Measurements from ENCODE around the gene ADARB2.
"Not testable (repeated sequence)": the region's sequence is repeated elsewhere in the genome, so short reads cannot be mapped to it uniquely, and the experiment has no call there.

ADARB2 gene

DNA sequence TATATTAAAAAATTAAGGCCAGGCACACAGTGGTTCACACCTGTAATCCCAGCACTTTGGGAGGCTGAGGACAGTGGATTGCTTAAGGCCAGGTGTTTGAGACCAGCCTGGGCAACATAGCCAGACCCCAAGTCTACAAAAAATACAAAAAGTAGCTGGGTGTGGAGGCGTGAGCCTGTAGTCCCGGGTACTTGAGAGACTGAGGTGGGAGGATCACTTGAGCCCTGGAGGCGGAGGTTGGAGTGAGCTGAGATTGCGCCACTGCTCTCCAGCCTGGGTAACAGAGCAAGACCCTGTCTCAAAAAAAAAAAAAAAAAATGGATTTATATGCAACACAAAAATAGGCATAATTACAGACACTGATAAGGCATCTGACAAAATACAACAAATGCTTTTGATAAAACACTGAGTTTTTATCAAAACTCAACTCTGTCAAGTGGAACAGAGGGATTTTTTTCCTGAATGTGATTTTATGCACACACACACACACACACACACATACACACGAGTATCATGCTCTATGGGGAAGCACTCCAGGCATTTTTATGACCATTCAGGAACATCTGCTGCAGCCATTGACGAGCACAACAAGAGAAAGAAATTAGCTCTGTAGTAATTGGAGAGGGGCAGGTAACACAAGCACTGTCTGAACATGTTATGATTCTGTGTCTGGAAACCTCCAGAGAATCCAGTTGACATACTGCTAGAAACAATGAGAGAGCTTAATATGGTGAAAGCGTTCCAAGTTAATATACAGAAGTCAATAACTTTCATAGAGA lies 488.0 kb downstream of the ADARB2 start:
- peaks cover 39% of the 10 kb centered on the region for H3K27me3 ChIP-seq
- H3K9me3 ChIP-seq: no peaks in the 10 kb centered on the region
- peaks cover 9% of the 10 kb centered on the region for H3K4me1 ChIP-seq
- no peak overlapping the region for H3K9ac ChIP-seq
- no peaks in the 10 kb centered on the region for H3K36me3 ChIP-seq
- H4K20me1 ChIP-seq: 0 out of 2 replicates have a peak, but pooled peaks cover 6% of the 10 kb centered on the region
- no peak overlapping the region for H3K4me3 ChIP-seq
- no peak for TF ChIP-seq Cebpa-rat (IDR thresholded peaks at IDR 0.05)
- H3K4me2 ChIP-seq: no peak overlapping the region
- no peak overlapping the region for H3K27ac ChIP-seq

DNA sequence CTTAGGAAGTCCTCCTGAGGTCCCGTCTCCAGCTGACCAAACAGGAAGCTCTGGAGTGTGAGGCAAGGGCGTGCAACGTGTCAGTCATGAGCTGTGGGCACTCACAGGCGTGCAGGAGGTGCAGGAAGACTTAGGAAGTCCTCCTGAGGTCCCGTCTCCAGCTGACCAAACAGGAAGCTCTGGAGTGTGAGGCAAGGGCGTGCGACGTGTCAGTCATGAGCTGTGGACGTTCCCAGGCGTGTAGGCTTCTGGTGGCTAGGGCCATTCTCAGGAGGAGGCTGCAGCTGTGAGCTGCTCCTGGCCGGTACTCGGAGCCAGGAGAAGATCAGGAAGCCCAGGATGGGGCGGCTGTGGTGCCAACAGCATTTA lies 489.1 kb downstream of the ADARB2 start:
- not testable (repeated sequence) for H3K9ac ChIP-seq, H3K9me3 ChIP-seq, H3K27ac ChIP-seq, H3K4me3 ChIP-seq, H4K20me1 ChIP-seq, H3K4me1 ChIP-seq, H3K36me3 ChIP-seq, H3K4me2 ChIP-seq
- peaks cover 28% of the 10 kb centered on the region for H3K27me3 ChIP-seq

DNA sequence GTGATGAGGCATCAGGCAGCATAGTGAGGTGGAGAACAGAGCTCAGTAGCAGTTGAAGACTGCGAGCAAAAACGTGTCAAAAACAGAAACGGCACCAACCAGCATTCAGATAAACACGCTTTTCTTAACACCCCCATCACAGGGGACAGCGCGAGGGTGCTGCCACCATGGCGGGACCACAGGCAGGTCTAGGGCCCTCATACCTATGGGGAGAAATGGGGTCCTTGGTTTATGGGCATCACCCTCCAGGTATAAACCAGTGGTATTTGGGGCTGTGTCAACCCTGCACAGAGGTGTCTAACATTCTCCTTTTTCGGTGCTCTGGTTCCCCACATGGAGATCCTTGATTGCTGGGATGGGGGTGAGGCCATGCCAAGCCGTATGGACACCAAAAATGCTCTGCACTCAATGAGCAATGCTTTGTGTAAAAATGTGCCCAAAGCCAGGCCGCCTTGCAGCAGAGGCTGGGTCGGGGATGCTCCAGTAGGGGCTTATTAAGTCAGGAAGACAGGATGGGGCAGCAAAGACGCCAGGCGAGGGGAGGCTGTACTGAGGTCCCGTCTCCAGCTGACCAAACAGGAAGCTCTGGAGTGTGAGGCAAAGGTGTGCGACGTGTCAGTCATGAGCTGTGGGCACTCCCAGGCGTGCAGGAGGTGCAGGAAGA lies 489.6 kb downstream of the ADARB2 start:
- peaks cover 27% of the 10 kb centered on the region for H3K27me3 ChIP-seq
- H3K36me3 ChIP-seq: no peaks in the 10 kb centered on the region
- H3K4me2 ChIP-seq: no peak overlapping the region
- H4K20me1 ChIP-seq: no peaks in the 10 kb centered on the region
- no peak for TF ChIP-seq Cebpa-rat (IDR thresholded peaks at IDR 0.05)
- H3K4me3 ChIP-seq: no peak overlapping the region
- no peak overlapping the region for H3K27ac ChIP-seq
- H3K4me1 ChIP-seq: peaks cover 12% of the 10 kb centered on the region
- no peaks in the 10 kb centered on the region for H3K9me3 ChIP-seq
- no peak overlapping the region for H3K9ac ChIP-seq

DNA sequence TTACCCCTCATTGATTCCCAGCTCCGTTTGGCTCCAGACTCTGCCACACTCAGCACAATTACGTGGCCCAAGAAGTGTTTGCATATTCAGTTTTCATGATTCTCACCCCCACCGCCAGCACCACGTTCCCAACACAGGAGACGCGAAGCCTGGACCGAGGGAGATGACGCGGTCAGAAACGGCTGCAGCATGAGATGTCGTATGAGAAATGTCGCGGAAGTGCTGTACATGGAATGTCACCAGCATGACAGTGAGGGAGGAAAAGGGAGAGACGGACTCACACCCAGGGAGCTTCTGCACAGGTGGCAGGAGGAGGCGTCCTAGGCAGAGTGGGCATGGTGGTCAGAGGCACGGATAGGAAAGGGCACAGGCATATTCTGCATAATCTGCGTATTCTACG lies 492.8 kb downstream of the ADARB2 start:
- no peak overlapping the region for H3K9ac ChIP-seq
- no peak overlapping the region for H3K4me3 ChIP-seq
- H3K36me3 ChIP-seq: no peaks in the 10 kb centered on the region
- H3K27me3 ChIP-seq: peaks cover 24% of the 10 kb centered on the region
- no peaks in the 10 kb centered on the region for H3K9me3 ChIP-seq
- 0 out of 2 replicates have a peak, but pooled peaks cover 12% of the 10 kb centered on the region for H4K20me1 ChIP-seq
- H3K4me1 ChIP-seq: peaks cover 39% of the 10 kb centered on the region
- H3K27ac ChIP-seq: no peak overlapping the region
- no peak overlapping the region for H3K4me2 ChIP-seq
- TF ChIP-seq Cebpa-rat (IDR thresholded peaks at IDR 0.05): no peak

DNA sequence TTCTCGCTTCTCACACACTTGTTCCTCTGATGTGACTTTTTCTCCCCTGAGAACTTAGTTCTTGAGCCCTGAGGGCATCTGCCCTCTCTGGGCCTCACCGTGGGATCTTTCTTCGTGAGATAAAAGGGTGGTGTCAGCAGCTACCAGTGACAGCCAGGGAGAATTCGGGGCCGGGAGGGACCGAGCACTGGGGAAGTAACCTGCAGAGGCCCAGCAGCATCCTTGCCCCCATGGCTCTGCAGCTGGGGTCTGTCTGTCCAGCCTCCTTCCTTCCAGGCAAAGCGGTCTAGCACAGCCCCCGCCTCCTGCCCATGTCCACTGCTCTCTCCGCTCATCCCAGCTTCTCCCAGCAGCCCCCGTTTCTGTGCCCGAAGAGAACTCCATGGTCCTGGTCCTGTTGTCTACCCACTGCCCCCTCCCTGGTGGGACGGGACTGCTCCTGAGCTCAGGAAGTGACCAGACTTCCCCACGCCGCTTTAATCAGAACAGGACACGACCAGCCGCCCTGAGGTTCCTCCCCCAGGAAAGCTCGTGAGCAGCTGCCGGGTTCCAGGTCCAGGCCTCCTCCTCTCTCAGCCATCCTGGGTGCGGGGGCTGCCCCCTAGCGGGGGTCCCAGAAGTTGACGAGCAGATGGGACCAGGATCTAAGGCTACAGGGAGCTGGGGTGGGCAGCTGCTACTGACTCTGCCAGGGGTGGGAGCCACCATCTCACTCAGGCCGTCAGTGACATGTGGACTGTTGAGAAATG lies 493.7 kb downstream of the ADARB2 start:
- TF ChIP-seq Cebpa-rat (IDR thresholded peaks at IDR 0.05): no peak
- Histone ChIP-seq H3K4me2 (peak overlapping the region; percentile 84), H3K4me1 (peaks cover 39% of the 10 kb centered on the region), H3K27me3 (peaks cover 28% of the 10 kb centered on the region), H3K36me3 (no peaks in the 10 kb centered on the region), H3K9me3 (no peaks in the 10 kb centered on the region), H3K27ac (no peak overlapping the region), H3K9ac (no peak overlapping the region), H3K4me3 (no peak overlapping the region), H4K20me1 (0 out of 2 replicates have a peak, but pooled peaks cover 12% of the 10 kb centered on the region)

DNA sequence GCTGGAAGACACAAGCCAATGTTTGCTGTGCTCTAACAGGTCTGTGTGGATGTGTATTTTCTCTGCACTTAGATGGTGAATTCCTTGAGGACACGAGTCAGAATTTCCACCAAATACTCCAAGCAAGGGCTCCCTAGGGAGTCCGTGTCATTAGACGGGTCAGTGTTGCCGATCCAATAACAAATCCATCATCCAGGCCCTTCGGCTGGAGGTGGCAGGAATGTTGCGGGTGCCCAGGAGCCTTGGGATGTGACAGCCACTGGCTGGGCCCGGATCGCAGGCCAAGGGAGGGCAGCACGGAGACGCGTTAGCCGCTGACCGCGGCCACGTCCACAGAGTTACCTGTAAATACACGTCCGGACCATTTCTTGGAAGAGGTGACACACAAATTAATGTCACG lies 494.4 kb downstream of the ADARB2 start:
- Histone ChIP-seq H3K4me1 (peaks cover 39% of the 10 kb centered on the region), H3K4me3 (no peak overlapping the region), H3K9me3 (no peaks in the 10 kb centered on the region), H3K9ac (no peak overlapping the region), H3K27me3 (peaks cover 24% of the 10 kb centered on the region; the same call in 1 of the 2 replicates), H3K4me2 (peak overlapping the region; percentile 84), H3K27ac (no peak overlapping the region), H3K36me3 (no peaks in the 10 kb centered on the region), H4K20me1 (0 out of 2 replicates have a peak, but pooled peaks cover 12% of the 10 kb centered on the region)
- no peak for TF ChIP-seq Cebpa-rat (IDR thresholded peaks at IDR 0.05)

DNA sequence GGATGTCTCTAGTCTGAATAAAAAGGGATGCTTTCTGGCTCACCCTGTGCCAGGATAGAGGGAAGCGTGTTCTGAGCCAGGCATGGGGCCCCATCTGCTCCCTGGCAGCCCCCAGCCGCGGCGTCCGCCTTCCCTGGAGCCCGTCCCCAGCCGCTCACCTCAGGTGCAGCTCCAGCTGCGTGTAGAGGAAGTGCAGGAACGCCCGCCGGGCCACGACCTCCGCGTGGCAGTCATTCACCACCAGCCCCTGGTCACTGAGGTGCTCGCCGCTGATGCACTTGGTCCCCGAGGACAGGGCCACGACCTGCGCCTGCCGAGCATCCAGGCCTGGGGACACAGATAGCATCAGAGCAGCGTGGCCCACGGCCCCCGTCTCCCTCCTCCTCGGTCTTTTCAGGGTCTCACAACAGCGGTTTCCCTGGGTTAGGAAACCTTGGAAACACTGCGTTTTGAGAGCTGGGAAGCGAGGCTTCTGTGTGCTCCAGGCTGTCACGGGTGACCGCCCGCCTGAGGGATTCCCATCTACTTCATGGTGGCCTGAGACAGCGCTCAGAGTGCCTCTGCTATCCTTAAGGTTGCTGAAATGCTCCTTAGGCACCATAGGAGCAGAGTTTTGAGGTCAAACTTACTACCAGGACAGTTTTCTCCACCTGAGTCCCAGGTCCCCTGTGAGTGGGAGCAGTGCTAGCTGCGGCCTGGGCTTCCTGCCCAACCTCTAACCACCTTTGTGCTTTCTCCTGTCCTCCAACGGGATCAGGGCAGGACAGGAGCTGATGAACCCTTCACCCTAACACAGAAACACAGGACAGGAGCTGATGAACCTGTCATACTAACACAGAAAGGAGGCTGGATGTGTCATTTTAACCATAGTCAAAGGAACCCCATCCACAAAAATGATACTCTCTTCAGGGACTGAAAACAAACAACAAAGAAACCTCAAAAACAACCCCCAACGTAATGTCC lies 495.1 kb downstream of the ADARB2 start:
- H3K9ac ChIP-seq: no peak overlapping the region
- H3K4me2 ChIP-seq: peak overlapping the region; percentile 84

DNA sequence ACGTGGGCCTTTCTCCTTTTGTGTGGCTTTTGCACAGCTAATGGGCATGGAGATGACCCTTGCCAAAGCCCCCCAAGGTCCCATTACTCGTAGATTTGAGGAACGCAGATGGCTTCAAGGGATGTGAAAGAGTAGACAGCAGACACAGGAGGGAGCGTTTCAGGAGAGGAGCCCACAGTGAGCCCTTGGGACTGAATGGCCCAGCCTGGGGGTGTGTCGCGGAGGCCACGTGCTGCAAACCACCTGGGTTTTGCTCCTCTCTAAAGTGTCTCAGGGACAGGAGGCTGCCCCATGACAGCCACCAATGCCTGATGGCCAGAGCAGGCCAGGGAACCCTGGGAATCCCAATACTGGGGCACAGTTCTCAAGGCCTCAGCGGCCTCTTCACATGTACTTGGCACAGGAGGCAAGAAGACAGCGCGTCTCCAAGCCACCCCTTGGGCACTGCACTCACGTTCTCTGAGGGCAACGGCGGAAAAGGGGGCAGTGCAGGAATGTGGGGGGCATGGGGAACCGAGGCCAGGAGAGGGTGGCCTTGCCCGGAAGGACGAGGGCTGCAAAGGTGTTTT lies 495.9 kb downstream of the ADARB2 start:
- Histone ChIP-seq H3K27ac (no peak overlapping the region), H3K36me3 (no peaks in the 10 kb centered on the region), H3K9me3 (no peaks in the 10 kb centered on the region), H3K9ac (no peak overlapping the region), H3K27me3 (peaks cover 29% of the 10 kb centered on the region; the same call in 1 of the 2 replicates), H3K4me2 (peak overlapping the region; percentile 84), H4K20me1 (0 out of 2 replicates have a peak, but pooled peaks cover 12% of the 10 kb centered on the region), H3K4me1 (peaks cover 39% of the 10 kb centered on the region), H3K4me3 (no peak overlapping the region)
- TF ChIP-seq Cebpa-rat (IDR thresholded peaks at IDR 0.05): no peak

More for the DNA sequence above, 495.1 kb downstream of the ADARB2 start:
- no peak overlapping the region for H3K4me3 ChIP-seq
- H3K27me3 ChIP-seq: peaks cover 29% of the 10 kb centered on the region; the same call in 1 of the 2 replicates
- H3K9me3 ChIP-seq: no peaks in the 10 kb centered on the region
- H3K27ac ChIP-seq: no peak overlapping the region
- H3K36me3 ChIP-seq: no peaks in the 10 kb centered on the region
- H4K20me1 ChIP-seq: 0 out of 2 replicates have a peak, but pooled peaks cover 12% of the 10 kb centered on the region
- TF ChIP-seq Cebpa-rat (IDR thresholded peaks at IDR 0.05): no peak
- peaks cover 39% of the 10 kb centered on the region for H3K4me1 ChIP-seq

All from BLaER1 (cell line).